ENCODE measurements around the gene BCAT1. TPM values are rescaled to one million over a fixed set of nuclear protein-coding genes. Genes with fewer than 3 reads are reported as not detected.

The BCAT1 gene
- total and polyA plus RNA-seq, 2 of the 8 experiments (the other 6 are each of a cell fraction or from before 2014, with no cell fraction given): 19.7 to 263 TPM

DNA sequence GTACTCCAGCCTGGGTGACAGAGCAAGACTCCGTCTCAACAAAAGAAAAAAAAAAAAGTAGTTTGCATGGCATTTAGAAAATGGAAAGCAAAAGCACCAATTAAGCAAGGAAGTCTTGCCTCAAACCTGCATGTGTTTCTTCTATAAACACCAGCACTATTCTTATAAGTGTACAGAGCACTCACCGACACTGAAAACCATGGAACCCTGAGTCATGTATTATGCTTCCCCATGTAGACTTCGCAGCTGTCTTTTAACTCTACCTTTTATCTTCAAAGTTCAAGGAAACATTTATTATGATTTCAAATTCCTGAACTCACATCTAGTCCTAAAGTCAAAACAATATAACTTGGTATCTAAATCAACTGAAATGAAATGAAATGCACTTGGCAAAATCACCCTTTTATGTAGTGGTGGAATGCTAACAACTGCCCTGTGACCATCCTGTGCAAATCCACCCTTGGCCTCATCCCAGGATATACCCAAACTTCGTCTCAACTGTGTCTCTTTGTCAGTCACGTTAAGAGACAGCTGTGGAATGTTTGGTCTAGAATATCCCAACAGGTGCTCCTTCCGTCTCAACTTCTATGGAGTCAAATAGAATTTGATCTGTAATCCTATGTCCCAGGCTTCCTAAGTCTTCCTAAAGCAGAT is 4.8 kb downstream of the BCAT1 start:
- H4K8ac ChIP-seq (ENCODE audit: extremely low read depth, insufficient read depth, low read length): no peak overlapping the region
- no peaks in the 10 kb centered on the region for H4K20me1 ChIP-seq (replicated peaks in 1 of 2; ENCODE audit: control insufficient read depth in 1 of 2, insufficient read depth in 2 of 2, low read length in 2 of 2)
- FAIRE-seq (no peak), DNase-seq (ENCODE audit: low read depth in 1 of 2, low spot score in 2 of 2) (no peak)
- no peaks in the 10 kb centered on the region for H3K9me3 ChIP-seq (ENCODE audit: insufficient read depth in 2 of 2, low read depth in 1 of 2, low read length in 1 of 2)
- no peak overlapping the region for H3K23ac ChIP-seq (ENCODE audit: insufficient read length)
- H3K4ac ChIP-seq (replicated peaks; ENCODE audit: insufficient read length, low read depth, low read length): no peak overlapping the region
- no peak overlapping the region for H3K27ac ChIP-seq (ENCODE audit: low read depth, low read length)
- H2BK5ac ChIP-seq (ENCODE audit: low read depth, low read length): no peak overlapping the region
- no peak overlapping the region for H2BK120ac ChIP-seq (replicated peaks; ENCODE audit: low read depth, low read length)
- no peak overlapping the region for H2BK12ac ChIP-seq (ENCODE audit: low read depth, low read length)
- H2BK15ac ChIP-seq (ENCODE audit: low read length): no peak overlapping the region
- no peak overlapping the region for H3K4me3 ChIP-seq (ENCODE audit: extremely low read depth in 1 of 4, insufficient read depth in 2 of 4, low read depth in 3 of 4, low read length in 4 of 4)
- H3K14ac ChIP-seq (ENCODE audit: insufficient read length): no peak overlapping the region
- H3K18ac ChIP-seq (ENCODE audit: extremely low read depth, low read length): no peak overlapping the region
- no peak overlapping the region for H2AFZ ChIP-seq (ENCODE audit: low read length)
- peaks cover 0 to 24% (median 1%) of the 10 kb centered on the region in 4 experiments; a peak in 2 of 8 replicates for H3K36me3 ChIP-seq (ENCODE audit: control insufficient read depth in 2 of 4, insufficient read depth in 4 of 4, low read length in 3 of 4)
- no peak overlapping the region for H4K5ac ChIP-seq (ENCODE audit: insufficient read length, low read depth, low read length)
- H2BK20ac ChIP-seq (ENCODE audit: low read length): no peak overlapping the region
- 77% methylated on average over 6 of the region's 6 CpGs; no CpG with 5 or more reads in 1 of the 2 experiments for WGBS, 2 experiments (ENCODE audit: extremely low coverage in 1 of 2, insufficient coverage in 1 of 2, insufficient read length in 1 of 2, insufficient replicate concordance in 2 of 2, low coverage in 1 of 2, low lambda C conversion rate in 2 of 2, missing lambda C conversion rate in 1 of 2)
- H3K23me2 ChIP-seq (ENCODE audit: low read depth, low read length): peaks cover 7% of the 10 kb centered on the region
- H3K9ac ChIP-seq (replicated peaks in 1 of 4; ENCODE audit: extremely low read depth in 1 of 4, low read depth in 3 of 4, low read length in 3 of 4): no peak overlapping the region
- H3K79me2 ChIP-seq (ENCODE audit: control insufficient read depth in 1 of 2, insufficient read depth in 2 of 2, low read length in 2 of 2): peaks cover 12 to 95% of the 10 kb centered on the region in 2 experiments
- peaks cover 0 to 25% (median 17%) of the 10 kb centered on the region in 4 experiments; a peak in 4 of 7 replicates for H3K4me1 ChIP-seq (replicated peaks in 1 of 4; ENCODE audit: control insufficient read depth in 3 of 4, insufficient read depth in 4 of 4, low read length in 3 of 4)
- H3K4me2 ChIP-seq (ENCODE audit: insufficient read depth in 1 of 2, low read depth in 2 of 2, low read length in 2 of 2): peak overlapping the region in 1 of 2 experiments; percentile 29; a peak in 1 of 4 replicates
- ChIA-PET POLR2A (ENCODE audit: partially characterized antibody) (interaction anchor here (0.6 to 22.8 kb wide), 9 partner anchors 2 to 151 kb away, joined by 3 to 468 read pairs (median 4); partner anchors contain the start of gene BCAT1), CTCF (ENCODE audit: partially characterized antibody) (interaction anchor here (1.4 to 3.3 kb wide), 2 partner anchors 15 to 91 kb away, joined by 3 to 11 read pairs; no protein-coding TSS in a partner anchor)
- no peak overlapping the region for H3K56ac ChIP-seq (replicated peaks; ENCODE audit: insufficient read length, low read depth, low read length)
- H4K91ac ChIP-seq (replicated peaks; ENCODE audit: insufficient read length, low read length): no peak overlapping the region
- H2AK5ac ChIP-seq (ENCODE audit: low read depth, low read length): no peak overlapping the region
- peaks cover 2% of the 10 kb centered on the region for H3K79me1 ChIP-seq (ENCODE audit: low read depth, low read length)
- no peaks in the 10 kb centered on the region for H3K27me3 ChIP-seq (replicated peaks in 1 of 4; ENCODE audit: control insufficient read depth in 3 of 4, extremely low read depth in 1 of 4, insufficient read depth in 3 of 4, low read length in 3 of 4)
- TF ChIP-seq POLR2AphosphoS5 (IDR thresholded peaks at IDR 0.05; ENCODE audit: low read depth, low read length) (peak; percentile 65), POLR2A (IDR thresholded peaks at IDR 0.05; ENCODE audit: control extremely low read depth in 1 of 2, low read depth in 2 of 2, low read length in 2 of 2) (peak in 1 of 2 experiments; percentile 16; a peak in 1 of 3 replicates)

Data from H1 (cell line).